HG03097 (cell line): ENCODE measurements around the gene MRPL24.

ENCODE experiments used
- ATAC-seq: cut with Tn5 transposase; IDR thresholded peaks from one replicate; pipeline ENCODE4 v1.9.1; 2021; ENCODE audit not compliant: unreplicated experiment, low FRiP score

Gene MRPL24

DNA sequence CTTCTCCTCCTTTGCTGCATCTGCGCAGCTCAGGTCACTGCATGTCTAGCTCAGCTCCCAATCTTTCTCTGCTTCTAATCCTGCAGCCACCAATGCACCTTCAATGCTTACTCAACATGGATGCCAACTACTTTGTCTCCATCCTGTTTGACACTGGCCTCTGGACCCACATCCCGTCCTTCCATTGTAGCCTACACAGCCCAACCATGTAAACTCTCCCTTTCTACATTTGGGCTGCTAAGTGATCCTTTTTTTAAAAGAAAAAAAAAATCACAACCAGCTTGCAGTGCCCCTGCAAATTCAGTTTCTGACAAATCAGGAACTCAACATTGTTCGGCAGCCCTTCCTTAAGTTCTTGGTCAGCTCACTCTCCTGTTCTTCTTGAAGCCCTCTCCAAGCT is 26.1 kb downstream of the MRPL24 start:
- ATAC-seq: no peak

DNA sequence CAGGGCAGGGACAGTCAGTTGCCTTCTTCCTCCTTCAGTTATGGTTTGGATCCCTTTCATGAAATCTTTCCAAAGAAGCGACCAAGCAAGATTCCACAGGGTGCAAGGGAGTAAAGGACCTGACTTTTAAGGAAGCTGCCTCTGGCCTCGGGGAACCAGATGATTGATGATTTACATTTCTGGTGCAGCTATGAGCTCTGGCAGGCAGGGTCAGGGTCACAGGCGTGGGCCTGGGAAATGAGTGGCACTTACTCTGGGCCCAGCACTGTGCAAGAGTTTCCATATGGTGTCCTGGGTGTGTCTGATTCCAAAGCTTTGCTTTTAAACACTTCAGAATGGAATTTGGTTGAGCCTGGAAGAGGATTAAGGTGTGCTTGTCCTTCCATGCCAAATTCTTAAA is 28.3 kb downstream of the MRPL24 start:
- no peak for ATAC-seq

- no peak for ATAC-seq
Measured at GRCh38 chr1:156711011-156711817, 29.7 kb downstream of the MRPL24 start.

DNA sequence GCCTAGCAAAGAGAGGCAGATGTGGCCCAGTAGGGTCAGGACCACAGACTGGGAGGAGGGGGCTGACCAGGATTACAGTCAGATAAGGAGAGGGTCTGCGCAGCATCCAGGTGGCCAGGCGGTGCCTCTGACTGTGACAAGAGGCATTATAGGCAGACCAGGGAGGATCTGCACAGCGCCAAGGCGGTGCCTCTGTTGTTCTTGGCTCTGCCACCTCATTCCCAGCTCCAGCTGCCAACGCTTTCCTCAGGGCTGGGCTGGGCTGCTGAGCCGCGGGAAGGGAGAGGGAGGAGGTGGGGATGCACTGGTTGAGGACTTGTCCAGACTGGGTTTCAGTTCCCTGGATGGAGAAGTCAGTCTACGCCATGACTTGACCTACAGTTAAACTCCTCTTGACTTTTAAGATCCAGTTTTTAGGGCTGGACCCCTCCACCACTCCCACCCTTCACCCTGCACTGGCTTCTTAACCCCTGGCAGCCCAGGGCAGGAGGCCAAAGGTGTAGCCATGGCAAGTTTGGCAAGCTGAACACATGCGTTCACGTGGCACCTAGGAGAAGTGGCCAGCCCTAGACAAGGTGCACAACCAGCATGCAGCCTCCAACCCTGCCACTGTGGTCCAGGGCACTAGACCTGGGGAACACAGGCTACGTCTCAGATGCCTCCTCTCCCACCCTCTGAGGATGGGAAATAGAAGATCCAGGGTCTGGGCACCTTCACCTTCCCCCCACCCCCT is 31.0 kb downstream of the MRPL24 start:
- no peak for ATAC-seq

GRCh38 chr1:156709031-156709430 is 31.9 kb downstream of the MRPL24 start:
- no peak for ATAC-seq

GRCh38 chr1:156708218-156708661 is 32.6 kb downstream of the MRPL24 start:
- no peak for ATAC-seq

DNA sequence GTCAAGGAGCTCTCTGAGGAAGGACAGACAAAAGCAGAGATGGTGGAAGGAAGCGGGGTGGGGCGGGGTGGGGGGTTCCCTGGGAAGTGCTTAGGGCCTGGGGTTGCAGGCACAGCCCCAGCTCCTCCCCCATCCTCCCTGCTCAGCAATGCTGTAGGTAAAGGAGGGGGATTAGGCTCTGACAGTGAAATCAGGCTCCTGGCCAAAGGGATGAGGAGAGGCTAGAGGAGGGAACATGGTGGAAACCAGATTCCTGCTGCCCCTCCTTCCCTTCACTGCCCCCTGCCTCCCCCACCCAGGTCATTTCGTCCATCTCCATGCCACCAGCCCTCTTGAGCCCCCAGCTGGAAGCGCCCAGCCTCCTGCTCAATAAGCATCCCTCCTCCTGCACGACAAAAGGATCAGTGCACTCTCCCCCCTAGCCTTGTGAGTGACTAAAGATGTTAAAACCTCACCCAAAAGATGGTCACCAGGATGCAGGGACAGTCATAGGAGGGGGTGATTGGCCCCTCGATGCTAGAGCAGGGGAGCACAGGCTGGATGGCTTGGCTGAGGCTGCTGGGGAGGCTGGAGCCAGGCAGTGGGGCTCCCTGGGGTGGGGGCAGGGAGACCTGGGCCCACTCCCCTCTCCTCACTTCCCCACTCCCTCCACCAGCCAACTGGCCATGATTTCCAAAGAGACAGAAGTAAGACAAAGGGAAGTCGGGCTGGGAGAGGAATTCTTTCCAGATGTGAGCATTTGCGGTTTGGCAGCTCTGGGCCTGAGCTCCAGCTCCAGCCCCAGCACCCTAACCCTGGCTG is 33.3 kb downstream of the MRPL24 start:
- no peak for ATAC-seq

DNA sequence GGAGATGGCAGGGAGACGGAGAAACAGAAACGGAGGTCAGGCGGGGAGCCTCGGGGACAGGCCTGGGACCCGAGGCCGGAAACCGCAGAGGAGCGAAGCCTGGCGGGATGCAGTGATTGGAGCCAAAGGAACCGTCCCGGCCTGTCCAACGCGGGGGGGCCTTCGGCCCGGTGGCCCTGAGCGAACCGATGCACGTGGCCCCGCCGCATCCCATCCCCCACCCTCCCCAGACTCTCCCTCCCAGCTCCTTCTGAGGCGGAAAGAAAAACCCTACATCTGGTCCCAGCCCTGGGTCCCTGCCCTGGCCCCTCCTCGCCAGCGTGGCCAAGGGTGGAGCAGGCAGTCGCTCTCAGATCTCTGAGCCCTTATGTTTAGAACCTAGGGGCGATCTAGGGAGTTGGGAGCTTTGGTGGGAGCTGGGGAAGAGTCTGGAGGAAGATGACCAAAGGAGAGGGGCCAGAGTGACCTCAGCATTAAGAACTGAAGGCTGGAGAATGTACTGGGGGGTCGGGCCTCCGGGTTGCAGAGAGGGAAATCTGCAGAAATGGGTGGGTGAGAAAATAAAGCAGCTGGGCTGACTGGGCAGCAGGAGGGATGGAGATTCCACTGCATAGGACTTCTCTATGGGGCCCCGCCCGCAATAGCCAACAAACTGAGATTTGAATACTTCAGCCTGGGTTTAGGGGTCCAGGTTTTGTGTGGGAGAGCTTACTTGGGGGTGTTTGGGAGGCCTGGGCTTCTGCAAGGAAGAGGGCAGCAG is 34.1 kb downstream of the MRPL24 start:
- ATAC-seq: no peak

GRCh38 chr1:156705918-156706656 is 34.8 kb downstream of the MRPL24 start:
- no peak for ATAC-seq

DNA sequence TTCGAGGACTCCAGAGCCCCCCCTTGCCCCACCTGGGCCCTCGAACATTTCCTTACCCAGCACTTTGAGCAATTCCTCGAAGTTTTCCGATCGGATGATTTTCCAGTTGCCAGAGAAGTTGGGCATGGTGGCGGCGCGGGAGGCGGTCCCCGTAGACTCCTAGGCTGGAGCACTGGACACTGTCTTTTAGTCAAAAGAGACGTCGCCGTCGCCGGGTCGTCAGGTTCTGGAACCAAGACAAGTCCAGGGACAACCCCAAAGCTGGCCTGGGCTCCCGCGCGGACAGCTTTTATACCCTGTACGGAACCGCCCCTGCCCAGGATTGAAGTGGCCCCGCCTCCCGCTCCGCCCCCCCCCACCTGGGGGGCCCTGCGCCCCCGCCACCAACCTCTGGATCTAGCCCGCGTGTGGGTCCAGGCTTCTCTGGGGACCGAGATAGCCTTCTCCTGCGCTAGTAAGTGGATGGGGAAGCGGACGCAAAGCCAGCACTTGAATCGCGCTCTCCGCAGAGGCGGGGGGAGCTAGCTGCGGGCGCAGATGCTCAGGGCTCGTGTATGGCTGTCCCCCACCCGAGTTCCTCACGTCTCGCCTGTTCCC is 35.5 kb downstream of the MRPL24 start, which contains the start of gene CRABP2:
Gene CRABP2 (minus strand): TSS at position 263 of the 597 bp plus-strand sequence. CDS start 137 bp downstream, at position 126.
- ATAC-seq: no peak

GRCh38 chr1:156704930-156705320 is 36.0 kb downstream of the MRPL24 start:
- no peak for ATAC-seq

- no peak for ATAC-seq
Measured at GRCh38 chr1:156704166-156704711, 36.6 kb downstream of the MRPL24 start.

DNA sequence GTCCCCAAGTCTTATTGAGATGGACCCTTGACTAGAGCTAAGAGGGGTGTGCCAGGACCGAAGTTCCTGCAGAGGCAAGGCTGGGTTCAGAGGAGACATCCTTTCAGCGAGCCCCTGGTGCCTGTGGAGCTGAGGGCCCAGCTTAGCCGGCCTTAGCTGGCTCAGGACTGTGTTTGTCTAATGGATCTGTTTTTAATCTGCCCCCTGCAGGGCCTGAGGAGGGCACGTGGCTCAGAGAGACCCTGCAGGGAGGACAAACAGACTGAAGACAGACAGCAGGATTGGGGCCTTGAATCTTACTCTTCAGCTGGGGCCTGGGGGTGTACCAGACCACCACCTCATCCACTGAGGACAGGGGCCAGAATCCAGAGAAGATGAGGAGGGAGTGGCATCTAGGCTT is 37.1 kb downstream of the MRPL24 start:
- no peak for ATAC-seq

GRCh38 chr1:156703336-156703735 is 37.6 kb downstream of the MRPL24 start:
- ATAC-seq: no peak

DNA sequence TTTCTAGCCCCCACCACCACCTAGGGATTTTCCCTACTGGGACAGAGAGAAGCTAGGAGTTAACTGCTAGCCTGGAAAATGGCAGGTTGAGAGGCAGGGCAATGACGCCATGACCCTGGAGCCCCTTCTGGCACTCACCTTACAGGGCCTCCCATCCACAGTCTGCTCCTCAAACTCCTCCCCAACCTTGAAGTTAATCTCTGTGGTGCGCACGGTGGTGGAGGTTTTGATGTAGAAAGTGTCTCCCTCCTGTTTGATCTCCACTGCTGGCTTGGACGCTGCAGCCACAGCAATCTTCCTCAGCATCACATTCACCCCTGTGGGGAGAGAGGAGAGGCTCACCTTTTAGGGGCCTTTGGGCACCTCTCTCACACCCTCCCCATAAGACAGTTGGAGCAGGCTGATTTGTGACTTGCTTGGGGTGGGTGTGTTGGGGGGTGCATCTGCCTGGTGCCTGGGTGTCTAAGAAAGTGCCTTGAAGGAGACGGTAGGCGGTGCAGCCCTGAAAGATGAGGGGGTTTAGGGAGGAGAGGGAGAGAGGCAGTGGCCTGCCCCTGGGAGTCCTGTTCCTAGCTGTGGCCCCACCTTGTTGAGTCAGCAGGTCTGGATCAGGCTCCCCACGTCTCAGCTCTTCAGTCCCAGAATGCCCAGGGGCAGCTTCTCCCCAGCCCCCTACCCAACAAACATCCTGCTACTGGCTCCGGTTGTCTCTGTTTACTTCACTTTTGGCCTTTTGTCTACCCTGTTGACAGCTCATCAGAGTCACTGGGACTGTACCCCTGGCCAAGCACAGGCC is 40.0 kb downstream of the MRPL24 start:
- ATAC-seq: no peak

DNA sequence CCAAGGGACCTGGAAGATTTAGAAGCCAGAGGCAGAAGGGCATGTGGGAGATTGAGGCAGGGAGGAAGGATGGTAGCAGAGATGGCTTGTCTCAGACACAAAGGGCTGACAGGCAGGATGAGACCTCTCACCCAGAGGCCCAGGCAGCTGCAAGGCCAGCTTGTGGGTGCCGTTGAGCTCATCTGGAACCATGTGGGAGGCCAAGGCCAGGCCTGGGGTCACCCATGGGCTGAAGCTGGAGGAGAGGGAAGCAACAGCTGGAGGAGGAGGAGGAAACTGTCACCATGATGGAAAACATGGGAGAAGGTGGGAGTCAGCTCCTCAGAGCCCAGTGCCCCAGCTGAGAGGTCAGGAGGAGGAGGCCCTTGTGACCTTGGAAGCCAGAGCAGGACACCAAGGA is 41.9 kb downstream of the MRPL24 start:
- no peak for ATAC-seq

- no peak for ATAC-seq
Measured at GRCh38 chr1:156697481-156697880, 43.4 kb downstream of the MRPL24 start.

GRCh38 chr1:156696755-156697154 is 44.1 kb downstream of the MRPL24 start:
- ATAC-seq: no peak
